Gastroesophageal sphincter (tissue), 4 donors: ENCODE results near the gene HS1BP3. TPM values are rescaled to one million over a fixed set of nuclear protein-coding genes. Genes with fewer than 3 reads are reported as not detected.

Experiments
- ATAC-seq: fragments of 150-250 bp; one replicate; pipeline ENCODE4 v1.9.1; 2016; ENCODE audit warnings: mild to moderate bottlenecking, moderate library complexity
- H3K27ac ChIP-seq, 4 donors: fragments of 200-600 bp; sonication (generic) in 3 of 4; 1 replicate in 3 of 4; 2 replicates in 1 of 4; pipeline ENCODE4 v1.5.1; 2016 to 2019
- H3K27me3 ChIP-seq: fragments of 200-600 bp; sonication (generic); one replicate; pipeline ENCODE4 v1.5.1; 2019
- H3K36me3 ChIP-seq, 2 donors: fragments of 200-600 bp; sonication (generic); one replicate each; pipeline ENCODE4 v1.5.1; 2019; ENCODE audit warnings: control low read depth in 1 of 2
- H3K4me1 ChIP-seq, 3 donors: fragments of 200-600 bp; sonication (generic); 1 replicate in 2 of 3; 2 replicates in 1 of 3; pipeline ENCODE4 v1.5.1; 2016 to 2019; ENCODE audit warnings: control low read depth in 2 of 3
- H3K4me3 ChIP-seq, 2 donors: fragments of 200-600 bp; sonication (generic); one replicate each; pipeline ENCODE4 v1.5.1; 2019; ENCODE audit warnings: mild to moderate bottlenecking in 1 of 2, moderate library complexity in 1 of 2
- H3K9me3 ChIP-seq, 3 donors: fragments of 200-600 bp; sonication (generic); one replicate each; pipeline ENCODE4 v1.5.1; 2017 to 2019; ENCODE audit warnings: control low read depth in 2 of 3
- CTCF ChIP-seq, 4 experiments: fragments of 200-600 bp in 2 of 4; fragments of 450-650 bp in 2 of 4; sonication (generic) in 1 of 4; IDR thresholded peaks; one replicate each; pipeline ENCODE4 v1.5.1; 2017 to 2019; ENCODE audit warnings: antibody characterized with exemption in 4 of 4, mild to moderate bottlenecking in 2 of 4, moderate library complexity in 2 of 4
- EP300 ChIP-seq: sonication (generic); formaldehyde crosslinking; IDR thresholded peaks from one replicate; pipeline ENCODE4 v1.6.1; 2017; ENCODE audit warnings: antibody characterized with exemption, mild to moderate bottlenecking
- POLR2A ChIP-seq, 2 donors: fragments of 450-650 bp; IDR thresholded peaks; one replicate each; pipeline ENCODE4 v1.6.1; 2017; ENCODE audit warnings: antibody characterized with exemption in 2 of 2, mild to moderate bottlenecking in 2 of 2, moderate library complexity in 1 of 2
- POLR2AphosphoS5 ChIP-seq: sonication (generic); formaldehyde crosslinking; IDR thresholded peaks from one replicate; pipeline ENCODE4 v1.6.1; 2017; ENCODE audit warnings: antibody characterized with exemption
- WGBS, 2 donors: methylation state at CpG; one replicate each; pipeline ENCODE4 v1.1.5; 2018; ENCODE audit warnings: low coverage in 1 of 2; 5-methylcytosine and 5-hydroxymethylcytosine counted together
- total RNA-seq, 4 donors: library from RNA; depleted of rRNA; stranded (reverse); fragments of >200 nt; gene quantifications; one replicate each; pipeline ENCODE4 v1.1.0, GENCODE V29; 2016

The HS1BP3 gene
- total RNA-seq, 4 donors from 2014 or later, result 42.8 to 89.1 (median 61.4) TPM

- TF ChIP-seq EP300 (no peak), POLR2A (IDR thresholded peaks at IDR 0.05) (no peak), CTCF (IDR thresholded peaks at IDR 0.05) (no peak), POLR2AphosphoS5 (no peak)
- no peaks in the 10 kb centered on the region for H3K9me3 ChIP-seq
- H3K4me3 ChIP-seq, result no peak overlapping the region
- peak overlapping the region in 3 of 4 donors; percentile 34 to 76 (median 71) for H3K27ac ChIP-seq
- 86% methylated on average over 4 of the region's 7 CpGs; no CpG with 5 or more reads in 1 of the 2 donors for WGBS, 2 donors
- peaks cover 0 to 78% (median 25%) of the 10 kb centered on the region in 3 donors for H3K4me1 ChIP-seq
- H3K27me3 ChIP-seq, result no peaks in the 10 kb centered on the region
- no peaks in the 10 kb centered on the region for H3K36me3 ChIP-seq
- no peak for ATAC-seq
These were observed 79.2 kb downstream of the HS1BP3 start for GRCh38 chr2:20571644-20572215.

- ATAC-seq, result no peak
These were observed 79.7 kb downstream of the HS1BP3 start for GRCh38 chr2:20571231-20571630.

GRCh38 chr2:20570249-20570648 lies 80.6 kb downstream of the HS1BP3 start:
- peaks cover 0 to 83% (median 28%) of the 10 kb centered on the region in 3 donors for H3K4me1 ChIP-seq
- H3K27ac ChIP-seq, result peak overlapping the region in 3 of 4 donors; percentile 55 to 76 (median 71)
- no peaks in the 10 kb centered on the region for H3K9me3 ChIP-seq
- 100% methylated on average over 2 of the region's 6 CpGs; no CpG with 5 or more reads in 1 of the 2 donors for WGBS, 2 donors
- no peak overlapping the region for H3K4me3 ChIP-seq
- no peak for TF ChIP-seq CTCF (IDR thresholded peaks at IDR 0.05)
- TF ChIP-seq POLR2A (IDR thresholded peaks at IDR 0.05), result no peak
- no peak for TF ChIP-seq EP300
- no peak for TF ChIP-seq POLR2AphosphoS5
- no peaks in the 10 kb centered on the region for H3K36me3 ChIP-seq
- no peak for ATAC-seq
- no peaks in the 10 kb centered on the region for H3K27me3 ChIP-seq

More at GRCh38 chr2:20571231-20571630, 79.7 kb downstream of the HS1BP3 start:
- TF ChIP-seq CTCF (IDR thresholded peaks at IDR 0.05), result no peak
- no peak for TF ChIP-seq EP300
- no peak for TF ChIP-seq POLR2AphosphoS5
- no peak for TF ChIP-seq POLR2A (IDR thresholded peaks at IDR 0.05)
- peak overlapping the region in 3 of 4 donors; percentile 34 to 76 (median 71) for H3K27ac ChIP-seq
- no peaks in the 10 kb centered on the region for H3K9me3 ChIP-seq
- H3K27me3 ChIP-seq, result no peaks in the 10 kb centered on the region
- H3K4me3 ChIP-seq, result no peak overlapping the region
- WGBS, 2 donors, result 83% methylated on average over 4 of the region's 10 CpGs; no CpG with 5 or more reads in 1 of the 2 donors
- H3K36me3 ChIP-seq, result no peaks in the 10 kb centered on the region
- H3K4me1 ChIP-seq, result peaks cover 0 to 80% (median 25%) of the 10 kb centered on the region in 3 donors

- H3K9me3 ChIP-seq, result no peaks in the 10 kb centered on the region
- H3K36me3 ChIP-seq, result no peaks in the 10 kb centered on the region
- H3K4me3 ChIP-seq, result no peak overlapping the region
- H3K27me3 ChIP-seq, result no peaks in the 10 kb centered on the region
- peak overlapping the region in 3 of 4 donors; percentile 55 to 76 (median 71) for H3K27ac ChIP-seq
- no peak for ATAC-seq
- H3K4me1 ChIP-seq, result peaks cover 0 to 82% (median 27%) of the 10 kb centered on the region in 3 donors
- 71 to 73% methylated on average over 4 to 7 of the region's 7 CpGs for WGBS, 2 donors
- no peak for TF ChIP-seq EP300
These were observed 81.3 kb downstream of the HS1BP3 start for GRCh38 chr2:20569464-20570223.

- Histone ChIP-seq H3K9me3 (no peaks in the 10 kb centered on the region), H3K27me3 (no peaks in the 10 kb centered on the region), H3K27ac (peak overlapping the region in 3 of 4 donors; percentile 71 to 76 (median 75)), H3K4me1 (peaks cover 0 to 74% (median 18%) of the 10 kb centered on the region in 3 donors), H3K4me3 (no peak overlapping the region), H3K36me3 (no peaks in the 10 kb centered on the region)
- TF ChIP-seq POLR2A (IDR thresholded peaks at IDR 0.05) (no peak), POLR2AphosphoS5 (no peak), CTCF (IDR thresholded peaks at IDR 0.05) (no peak)
- peak; percentile 25 for ATAC-seq
- 54 to 69% methylated on average over 4 to 6 of the region's 13 CpGs for WGBS, 2 donors
These were observed 82.1 kb downstream of the HS1BP3 start for GRCh38 chr2:20568501-20569463.
